ENCODE measurements around the gene KLLN.
"Not testable (repeated sequence)": the region's sequence is repeated elsewhere in the genome, so short reads cannot be mapped to it uniquely, and the experiment has no call there.

KLLN gene

GRCh38 chr10:87844837-87845623 is 18.3 kb downstream of the KLLN start:
- Histone ChIP-seq H3K9ac (ENCODE audit: low read length in 5 of 5) (no peak overlapping the region), H3K4me1 (ENCODE audit: control insufficient read depth in 5 of 5, insufficient read depth in 5 of 5, low read length in 5 of 5) (peaks cover 0 to 4% (median 0%) of the 10 kb centered on the region in 5 donors), H3K4me3 (ENCODE audit: low read depth in 1 of 5, low read length in 5 of 5) (no peak overlapping the region), H3K27ac (ENCODE audit: low read depth, low read length) (no peak overlapping the region), H3K9me3 (ENCODE audit: control insufficient read depth in 5 of 5, low read length in 5 of 5) (no peaks in the 10 kb centered on the region), H3K36me3 (ENCODE audit: control insufficient read depth in 5 of 5, insufficient read depth in 5 of 5, low read length in 5 of 5) (no peaks in the 10 kb centered on the region), H3K27me3 (ENCODE audit: control insufficient read depth in 5 of 5, insufficient read depth in 4 of 5, low read length in 5 of 5) (no peaks in the 10 kb centered on the region)

GRCh38 chr10:87843714-87844113 is 19.6 kb downstream of the KLLN start:
- no peaks in the 10 kb centered on the region for H3K27me3 ChIP-seq (ENCODE audit: control insufficient read depth in 5 of 5, insufficient read depth in 4 of 5, low read length in 5 of 5)
- no peak overlapping the region for H3K27ac ChIP-seq (ENCODE audit: low read depth, low read length)
- no peak overlapping the region for H3K9ac ChIP-seq (ENCODE audit: low read length in 5 of 5)
- no peaks in the 10 kb centered on the region for H3K9me3 ChIP-seq (ENCODE audit: control insufficient read depth in 5 of 5, low read length in 5 of 5)
- no peaks in the 10 kb centered on the region for H3K36me3 ChIP-seq (ENCODE audit: control insufficient read depth in 5 of 5, insufficient read depth in 5 of 5, low read length in 5 of 5)
- H3K4me1 ChIP-seq (ENCODE audit: control insufficient read depth in 5 of 5, insufficient read depth in 5 of 5, low read length in 5 of 5) = peaks cover 0 to 4% (median 0%) of the 10 kb centered on the region in 5 donors
- H3K4me3 ChIP-seq (ENCODE audit: low read depth in 1 of 5, low read length in 5 of 5) = no peak overlapping the region

GRCh38 chr10:87842776-87843497 is 20.4 kb downstream of the KLLN start:
- Histone ChIP-seq H3K9ac (ENCODE audit: low read length in 5 of 5) (no peak overlapping the region), H3K4me1 (ENCODE audit: control insufficient read depth in 5 of 5, insufficient read depth in 5 of 5, low read length in 5 of 5) (peaks cover 0 to 3% (median 0%) of the 10 kb centered on the region in 5 donors), H3K9me3 (ENCODE audit: control insufficient read depth in 5 of 5, low read length in 5 of 5) (no peaks in the 10 kb centered on the region), H3K36me3 (ENCODE audit: control insufficient read depth in 5 of 5, insufficient read depth in 5 of 5, low read length in 5 of 5) (no peaks in the 10 kb centered on the region), H3K4me3 (ENCODE audit: low read depth in 1 of 5, low read length in 5 of 5) (no peak overlapping the region), H3K27ac (ENCODE audit: low read depth, low read length) (no peak overlapping the region), H3K27me3 (ENCODE audit: control insufficient read depth in 5 of 5, insufficient read depth in 4 of 5, low read length in 5 of 5) (no peaks in the 10 kb centered on the region)

- Histone ChIP-seq H3K36me3 (ENCODE audit: control insufficient read depth in 5 of 5, insufficient read depth in 5 of 5, low read length in 5 of 5) (no peaks in the 10 kb centered on the region), H3K27me3 (ENCODE audit: control insufficient read depth in 5 of 5, insufficient read depth in 4 of 5, low read length in 5 of 5) (no peaks in the 10 kb centered on the region), H3K27ac (ENCODE audit: low read depth, low read length) (no peak overlapping the region), H3K4me3 (ENCODE audit: low read depth in 1 of 5, low read length in 5 of 5) (no peak overlapping the region), H3K9ac (ENCODE audit: low read length in 5 of 5) (no peak overlapping the region), H3K4me1 (ENCODE audit: control insufficient read depth in 5 of 5, insufficient read depth in 5 of 5, low read length in 5 of 5) (peaks cover 0 to 3% (median 0%) of the 10 kb centered on the region in 5 donors), H3K9me3 (ENCODE audit: control insufficient read depth in 5 of 5, low read length in 5 of 5) (no peaks in the 10 kb centered on the region)
Measured at GRCh38 chr10:87842220-87842641, 21.1 kb downstream of the KLLN start.

GRCh38 chr10:87841186-87841585 is 22.1 kb downstream of the KLLN start:
- Histone ChIP-seq H3K4me1 (ENCODE audit: control insufficient read depth in 5 of 5, insufficient read depth in 5 of 5, low read length in 5 of 5) (peaks cover 0 to 3% (median 0%) of the 10 kb centered on the region in 5 donors), H3K27me3 (ENCODE audit: control insufficient read depth in 5 of 5, insufficient read depth in 4 of 5, low read length in 5 of 5) (no peaks in the 10 kb centered on the region), H3K9me3 (ENCODE audit: control insufficient read depth in 5 of 5, low read length in 5 of 5) (no peaks in the 10 kb centered on the region), H3K36me3 (ENCODE audit: control insufficient read depth in 5 of 5, insufficient read depth in 5 of 5, low read length in 5 of 5) (no peaks in the 10 kb centered on the region), H3K9ac (ENCODE audit: low read length in 5 of 5) (no peak overlapping the region), H3K27ac (ENCODE audit: low read depth, low read length) (no peak overlapping the region), H3K4me3 (ENCODE audit: low read depth in 1 of 5, low read length in 5 of 5) (no peak overlapping the region)

GRCh38 chr10:87838650-87839049 is 24.7 kb downstream of the KLLN start:
- Histone ChIP-seq H3K9me3 (ENCODE audit: control insufficient read depth in 5 of 5, low read length in 5 of 5) (peaks cover 0 to 2% (median 0%) of the 10 kb centered on the region in 5 donors), H3K27ac (ENCODE audit: low read depth, low read length) (no peak overlapping the region), H3K4me1 (ENCODE audit: control insufficient read depth in 5 of 5, insufficient read depth in 5 of 5, low read length in 5 of 5) (peaks cover 0 to 3% (median 0%) of the 10 kb centered on the region in 5 donors), H3K9ac (ENCODE audit: low read length in 5 of 5) (no peak overlapping the region), H3K27me3 (ENCODE audit: control insufficient read depth in 5 of 5, insufficient read depth in 4 of 5, low read length in 5 of 5) (no peaks in the 10 kb centered on the region), H3K36me3 (ENCODE audit: control insufficient read depth in 5 of 5, insufficient read depth in 5 of 5, low read length in 5 of 5) (no peaks in the 10 kb centered on the region), H3K4me3 (ENCODE audit: low read depth in 1 of 5, low read length in 5 of 5) (no peak overlapping the region)

- Histone ChIP-seq H3K9me3 (ENCODE audit: control insufficient read depth in 5 of 5, low read length in 5 of 5) (peaks cover 0 to 2% (median 0%) of the 10 kb centered on the region in 5 donors), H3K36me3 (ENCODE audit: control insufficient read depth in 5 of 5, insufficient read depth in 5 of 5, low read length in 5 of 5) (no peaks in the 10 kb centered on the region), H3K4me1 (ENCODE audit: control insufficient read depth in 5 of 5, insufficient read depth in 5 of 5, low read length in 5 of 5) (no peaks in the 10 kb centered on the region), H3K9ac (ENCODE audit: low read length in 5 of 5) (no peak overlapping the region), H3K27me3 (ENCODE audit: control insufficient read depth in 5 of 5, insufficient read depth in 4 of 5, low read length in 5 of 5) (no peaks in the 10 kb centered on the region), H3K27ac (ENCODE audit: low read depth, low read length) (no peak overlapping the region), H3K4me3 (ENCODE audit: low read depth in 1 of 5, low read length in 5 of 5) (no peak overlapping the region)
Measured at GRCh38 chr10:87837445-87837844, 25.9 kb downstream of the KLLN start.

GRCh38 chr10:87836098-87836497 is 27.2 kb downstream of the KLLN start:
- Histone ChIP-seq H3K4me1 (ENCODE audit: control insufficient read depth in 5 of 5, insufficient read depth in 5 of 5, low read length in 5 of 5) (no peaks in the 10 kb centered on the region), H3K4me3 (ENCODE audit: low read depth in 1 of 5, low read length in 5 of 5) (no peak overlapping the region), H3K27me3 (ENCODE audit: control insufficient read depth in 5 of 5, insufficient read depth in 4 of 5, low read length in 5 of 5) (no peaks in the 10 kb centered on the region), H3K36me3 (ENCODE audit: control insufficient read depth in 5 of 5, insufficient read depth in 5 of 5, low read length in 5 of 5) (no peaks in the 10 kb centered on the region), H3K9ac (ENCODE audit: low read length in 5 of 5) (no peak overlapping the region), H3K9me3 (ENCODE audit: control insufficient read depth in 5 of 5, low read length in 5 of 5) (peaks cover 0 to 2% (median 0%) of the 10 kb centered on the region in 5 donors), H3K27ac (ENCODE audit: low read depth, low read length) (no peak overlapping the region)

- H3K4me1 ChIP-seq (ENCODE audit: control insufficient read depth in 5 of 5, insufficient read depth in 5 of 5, low read length in 5 of 5) = no peaks in the 10 kb centered on the region
- H3K36me3 ChIP-seq (ENCODE audit: control insufficient read depth in 5 of 5, insufficient read depth in 5 of 5, low read length in 5 of 5) = no peaks in the 10 kb centered on the region
- no peaks in the 10 kb centered on the region for H3K9me3 ChIP-seq (ENCODE audit: control insufficient read depth in 5 of 5, low read length in 5 of 5)
- H3K27ac ChIP-seq (ENCODE audit: low read depth, low read length) = no peak overlapping the region
- H3K4me3 ChIP-seq (ENCODE audit: low read depth in 1 of 5, low read length in 5 of 5) = no peak overlapping the region
- no peaks in the 10 kb centered on the region for H3K27me3 ChIP-seq (ENCODE audit: control insufficient read depth in 5 of 5, insufficient read depth in 4 of 5, low read length in 5 of 5)
- no peak overlapping the region for H3K9ac ChIP-seq (ENCODE audit: low read length in 5 of 5)
Measured at GRCh38 chr10:87829986-87830729, 33.2 kb downstream of the KLLN start.

- not testable (repeated sequence) for H3K4me3 ChIP-seq (ENCODE audit: low read depth in 1 of 5, low read length in 5 of 5); H3K4me1 ChIP-seq (ENCODE audit: control insufficient read depth in 5 of 5, insufficient read depth in 5 of 5, low read length in 5 of 5); H3K9ac ChIP-seq (ENCODE audit: low read length in 5 of 5); H3K9me3 ChIP-seq (ENCODE audit: control insufficient read depth in 5 of 5, low read length in 5 of 5); H3K36me3 ChIP-seq (ENCODE audit: control insufficient read depth in 5 of 5, insufficient read depth in 5 of 5, low read length in 5 of 5); H3K27ac ChIP-seq (ENCODE audit: low read depth, low read length); H3K27me3 ChIP-seq (ENCODE audit: control insufficient read depth in 5 of 5, insufficient read depth in 4 of 5, low read length in 5 of 5)
Measured at GRCh38 chr10:87829051-87829450, 34.3 kb downstream of the KLLN start.
